ENCODE data around the gene POLE4. TPM values are rescaled to one million over a fixed set of nuclear protein-coding genes. Genes with fewer than 3 reads are reported as not detected.
A peak's percentile ranks its signal among the peaks of the same experiment; 100 is the strongest.

The POLE4 gene
- total RNA-seq, 1 donor from 2014 or later, result 59.8 TPM

DNA sequence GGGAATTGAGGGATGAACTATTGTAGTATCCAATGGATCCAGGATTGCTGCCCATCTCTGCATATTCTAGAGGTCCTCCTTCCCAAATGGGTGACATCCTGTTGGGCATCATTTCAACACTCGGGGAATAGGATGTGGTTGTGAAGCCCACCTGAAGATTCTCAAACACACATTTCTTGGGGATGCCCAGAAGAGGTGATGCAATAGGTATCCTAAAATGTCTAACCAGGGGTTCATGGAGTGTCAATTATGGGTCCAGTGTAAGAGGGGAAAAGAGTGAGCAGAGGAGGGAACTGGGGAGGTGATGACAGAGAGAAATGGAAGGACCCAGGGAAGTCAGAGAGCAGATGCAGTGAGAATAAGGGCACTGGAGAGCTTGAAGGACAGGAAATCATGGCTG, 52.1 kb downstream of the POLE4 start:
- Histone ChIP-seq H3K27me3 (no peaks in the 10 kb centered on the region), H3K4me1 (no peaks in the 10 kb centered on the region), H3K36me3 (no peaks in the 10 kb centered on the region), H3K27ac (no peak overlapping the region), H3K9me3 (no peaks in the 10 kb centered on the region), H3K4me3 (no peak overlapping the region)
- DNase-seq (no peak), ATAC-seq (no peak)
- intact Hi-C loops (cut with DNase I), result no loop called here
- TF ChIP-seq, protein P1, sequence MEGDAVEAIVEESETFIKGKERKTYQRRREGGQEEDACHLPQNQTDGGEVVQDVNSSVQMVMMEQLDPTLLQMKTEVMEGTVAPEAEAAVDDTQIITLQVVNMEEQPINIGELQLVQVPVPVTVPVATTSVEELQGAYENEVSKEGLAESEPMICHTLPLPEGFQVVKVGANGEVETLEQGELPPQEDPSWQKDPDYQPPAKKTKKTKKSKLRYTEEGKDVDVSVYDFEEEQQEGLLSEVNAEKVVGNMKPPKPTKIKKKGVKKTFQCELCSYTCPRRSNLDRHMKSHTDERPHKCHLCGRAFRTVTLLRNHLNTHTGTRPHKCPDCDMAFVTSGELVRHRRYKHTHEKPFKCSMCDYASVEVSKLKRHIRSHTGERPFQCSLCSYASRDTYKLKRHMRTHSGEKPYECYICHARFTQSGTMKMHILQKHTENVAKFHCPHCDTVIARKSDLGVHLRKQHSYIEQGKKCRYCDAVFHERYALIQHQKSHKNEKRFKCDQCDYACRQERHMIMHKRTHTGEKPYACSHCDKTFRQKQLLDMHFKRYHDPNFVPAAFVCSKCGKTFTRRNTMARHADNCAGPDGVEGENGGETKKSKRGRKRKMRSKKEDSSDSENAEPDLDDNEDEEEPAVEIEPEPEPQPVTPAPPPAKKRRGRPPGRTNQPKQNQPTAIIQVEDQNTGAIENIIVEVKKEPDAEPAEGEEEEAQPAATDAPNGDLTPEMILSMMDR (IDR thresholded peaks at IDR 0.05), result no peak

DNA sequence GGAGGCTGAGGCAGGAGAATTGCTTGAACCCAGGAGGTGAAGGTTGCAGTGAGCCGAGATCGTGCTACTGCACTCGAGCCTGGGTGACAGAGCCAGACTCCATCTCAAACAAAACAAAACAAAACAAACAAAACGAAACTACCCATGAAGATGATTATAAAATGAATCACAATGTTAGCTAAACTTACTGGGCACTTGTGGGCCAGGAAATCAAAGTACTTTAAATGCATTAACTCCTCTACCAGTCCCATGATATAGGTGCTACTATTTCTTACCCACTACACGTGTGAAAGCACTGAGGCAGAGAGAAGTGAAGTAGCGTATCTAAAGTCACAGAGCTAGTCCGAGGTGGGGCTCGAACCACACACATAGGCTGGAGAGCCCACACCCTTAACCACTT, 53.6 kb downstream of the POLE4 start:
- TF ChIP-seq, protein P1 (IDR thresholded peaks at IDR 0.05), result no peak

DNA sequence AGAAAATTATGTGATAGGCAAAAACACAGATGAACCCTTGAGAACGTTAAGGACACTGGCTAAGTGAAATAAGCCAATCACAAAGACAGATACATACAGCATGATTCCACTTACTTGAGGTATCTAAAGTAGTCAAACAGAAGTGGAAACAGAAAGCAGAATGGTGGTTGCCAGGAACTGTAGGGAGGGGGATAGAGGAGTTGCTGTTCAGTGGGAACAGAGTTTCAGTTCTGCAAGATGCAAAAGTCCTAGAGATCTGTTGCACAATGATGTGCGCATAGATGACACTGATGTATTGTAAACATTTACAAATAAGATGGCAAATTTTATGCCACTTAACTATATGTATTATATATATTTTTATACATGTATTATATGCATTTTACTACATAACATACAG, 59.7 kb downstream of the POLE4 start:
- peak; percentile 71 for ATAC-seq
- TF ChIP-seq, protein P1 (IDR thresholded peaks at IDR 0.05), result no peak
- intact Hi-C loops (cut with DNase I), result no loop called here
- H3K36me3 ChIP-seq, result no peaks in the 10 kb centered on the region
- H3K4me3 ChIP-seq, result no peak overlapping the region
- no peak for DNase-seq
- H3K27me3 ChIP-seq, result no peaks in the 10 kb centered on the region
- no peaks in the 10 kb centered on the region for H3K4me1 ChIP-seq
- no peak overlapping the region for H3K27ac ChIP-seq
- H3K9me3 ChIP-seq, result no peaks in the 10 kb centered on the region

More for the DNA sequence above, 53.6 kb downstream of the POLE4 start:
- intact Hi-C loops (cut with DNase I), result no loop called here
- ATAC-seq (no peak), DNase-seq (no peak)
- Histone ChIP-seq H3K36me3 (no peaks in the 10 kb centered on the region), H3K4me1 (no peaks in the 10 kb centered on the region), H3K9me3 (no peaks in the 10 kb centered on the region), H3K27ac (no peak overlapping the region), H3K27me3 (no peaks in the 10 kb centered on the region), H3K4me3 (no peak overlapping the region)

Other genes with a start within 250 kb of the POLE4 start
- gene HK2, start 124.5 kb upstream of the POLE4 start, total RNA-seq, result 77.1 TPM
- gene TACR1, start 240.9 kb downstream of the POLE4 start, total RNA-seq, result 1.4 TPM

Measured in upper lobe of right lung (tissue), 1 donor.